Stimulated activated CD8-positive, alpha-beta memory T cell treated with anti-CD3 and anti-CD28 coated beads, Interleukin-4, amount 100 ng/mL, for 48 hours (primary cell): ENCODE data around the gene PIGU.
"Not testable (repeated sequence)": the region's sequence is repeated elsewhere in the genome, so short reads cannot be mapped to it uniquely, and the experiment has no call there.

ENCODE experiments used
- DNase-seq: peaks from one replicate; pipeline ENCODE4 v3.0.0-alpha.2; 2020

The PIGU gene

GRCh38 chr20:34618676-34619075, 58.2 kb downstream of the PIGU start:
- DNase-seq: no peak

- not testable (repeated sequence) for DNase-seq
Measured at GRCh38 chr20:34616913-34617312, 60.0 kb downstream of the PIGU start.

GRCh38 chr20:34615477-34615876, 61.4 kb downstream of the PIGU start:
- no peak for DNase-seq

- not testable (repeated sequence) for DNase-seq
Measured at GRCh38 chr20:34611976-34612375, 64.9 kb downstream of the PIGU start.

GRCh38 chr20:34607066-34607465, 69.8 kb downstream of the PIGU start:
- DNase-seq: no peak

GRCh38 chr20:34604980-34605788, 71.7 kb downstream of the PIGU start:
- no peak for DNase-seq

- no peak for DNase-seq
Measured at GRCh38 chr20:34600892-34601653, 75.8 kb downstream of the PIGU start.

- no peak for DNase-seq
Measured at GRCh38 chr20:34595377-34596184, 81.3 kb downstream of the PIGU start.

GRCh38 chr20:34586488-34587163, 90.3 kb downstream of the PIGU start:
- no peak for DNase-seq

- DNase-seq: no peak
Measured at GRCh38 chr20:34585019-34585418, 91.9 kb downstream of the PIGU start.

GRCh38 chr20:34583544-34583943, 93.3 kb downstream of the PIGU start:
- DNase-seq: no peak

- no peak for DNase-seq
Measured at GRCh38 chr20:34582911-34583310, 94.0 kb downstream of the PIGU start.

GRCh38 chr20:34582221-34582620, 94.7 kb downstream of the PIGU start:
- no peak for DNase-seq

GRCh38 chr20:34581341-34582184, 95.3 kb downstream of the PIGU start:
- peak; percentile 40 for DNase-seq

GRCh38 chr20:34579979-34580940, 96.6 kb downstream of the PIGU start:
- no peak for DNase-seq

- DNase-seq: no peak
Measured at GRCh38 chr20:34579191-34579978, 97.5 kb downstream of the PIGU start.

- DNase-seq: no peak
Measured at GRCh38 chr20:34578521-34578920, 98.4 kb downstream of the PIGU start.

- no peak for DNase-seq
Measured at GRCh38 chr20:34578025-34578424, 98.9 kb downstream of the PIGU start.

- no peak for DNase-seq
Measured at GRCh38 chr20:34577061-34577460, 99.8 kb downstream of the PIGU start.

GRCh38 chr20:34575756-34576155, 101.1 kb downstream of the PIGU start:
- DNase-seq: no peak
